Fibroblast of mammary gland (primary cell): ENCODE results near the gene REV3L.

Experiments
- DNase-seq: peaks from one replicate; pipeline ENCODE4 v3.0.0-alpha.2; 2010; ENCODE audit warnings: low read depth
- H3K4me3 ChIP-seq: 2 replicates; pipeline ENCODE4 v1.5.1; 2011; ENCODE audit warnings: low read depth, mild to moderate bottlenecking, low read length, moderate library complexity; ENCODE audit not compliant: control insufficient read depth
- TF ChIP-seq, protein P1 (sequence below): conservative IDR thresholded peaks from 2 replicates; pipeline ENCODE4 v1.5.1; 2011; ENCODE audit warnings: low read depth, low read length, inconsistent platforms; ENCODE audit not compliant: control insufficient read depth, insufficient read depth

REV3L gene

DNA sequence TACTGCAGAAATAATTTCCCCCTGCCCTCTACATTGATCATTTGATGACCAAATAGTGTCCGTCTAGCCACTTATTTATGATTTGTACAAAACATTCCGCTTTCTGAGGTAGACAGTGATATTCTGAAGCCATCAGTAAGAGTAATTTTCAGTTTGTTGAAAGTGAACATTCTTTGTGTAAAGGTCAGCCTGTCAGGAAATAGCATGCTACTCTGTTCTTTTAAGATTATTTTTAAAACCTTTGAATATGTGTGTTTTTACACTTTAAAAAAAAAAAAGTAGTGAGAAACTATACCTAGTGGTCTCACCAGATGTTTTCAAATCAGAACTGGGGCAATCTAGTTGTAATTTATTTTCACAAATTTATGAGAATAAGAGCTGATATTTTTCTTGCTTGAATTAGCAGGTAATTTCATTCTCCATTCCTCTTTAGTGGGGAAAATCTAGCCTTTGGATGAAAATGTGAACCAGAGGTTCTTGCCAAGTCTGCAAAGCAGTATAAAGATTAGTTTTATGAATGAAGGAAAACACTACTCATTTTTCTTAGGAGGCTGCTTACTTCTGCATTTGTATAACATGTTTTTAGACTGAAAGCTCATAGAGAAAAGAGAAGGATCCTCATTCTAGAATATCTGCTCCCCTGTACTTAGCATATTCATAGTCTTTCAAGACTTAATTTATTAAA is 12.1 kb upstream of the REV3L start:
- H3K4me3 ChIP-seq: no peak overlapping the region
- DNase-seq: no peak
- TF ChIP-seq, protein P1, sequence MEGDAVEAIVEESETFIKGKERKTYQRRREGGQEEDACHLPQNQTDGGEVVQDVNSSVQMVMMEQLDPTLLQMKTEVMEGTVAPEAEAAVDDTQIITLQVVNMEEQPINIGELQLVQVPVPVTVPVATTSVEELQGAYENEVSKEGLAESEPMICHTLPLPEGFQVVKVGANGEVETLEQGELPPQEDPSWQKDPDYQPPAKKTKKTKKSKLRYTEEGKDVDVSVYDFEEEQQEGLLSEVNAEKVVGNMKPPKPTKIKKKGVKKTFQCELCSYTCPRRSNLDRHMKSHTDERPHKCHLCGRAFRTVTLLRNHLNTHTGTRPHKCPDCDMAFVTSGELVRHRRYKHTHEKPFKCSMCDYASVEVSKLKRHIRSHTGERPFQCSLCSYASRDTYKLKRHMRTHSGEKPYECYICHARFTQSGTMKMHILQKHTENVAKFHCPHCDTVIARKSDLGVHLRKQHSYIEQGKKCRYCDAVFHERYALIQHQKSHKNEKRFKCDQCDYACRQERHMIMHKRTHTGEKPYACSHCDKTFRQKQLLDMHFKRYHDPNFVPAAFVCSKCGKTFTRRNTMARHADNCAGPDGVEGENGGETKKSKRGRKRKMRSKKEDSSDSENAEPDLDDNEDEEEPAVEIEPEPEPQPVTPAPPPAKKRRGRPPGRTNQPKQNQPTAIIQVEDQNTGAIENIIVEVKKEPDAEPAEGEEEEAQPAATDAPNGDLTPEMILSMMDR: no peak

DNA sequence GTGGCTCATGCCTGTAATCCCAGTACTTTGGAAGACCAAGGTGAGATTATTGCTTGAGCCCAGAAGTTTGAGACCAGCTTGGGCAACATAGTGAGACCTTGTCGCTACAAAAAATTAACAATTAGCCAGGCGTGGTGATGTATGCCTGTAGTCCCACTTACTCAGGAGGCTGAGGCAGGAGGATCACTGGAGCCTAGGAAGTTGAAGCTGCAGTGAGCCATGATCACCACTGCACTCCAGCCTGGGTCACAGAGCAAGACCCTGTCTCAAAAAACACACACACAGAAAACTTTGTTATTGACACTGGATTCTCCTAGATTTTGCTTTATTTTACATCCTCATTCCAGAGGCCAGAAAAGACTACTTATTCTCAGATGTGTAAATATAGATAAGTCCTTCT is 9.5 kb upstream of the REV3L start:
- no peak overlapping the region for H3K4me3 ChIP-seq
- TF ChIP-seq, protein P1: no peak
- no peak for DNase-seq

DNA sequence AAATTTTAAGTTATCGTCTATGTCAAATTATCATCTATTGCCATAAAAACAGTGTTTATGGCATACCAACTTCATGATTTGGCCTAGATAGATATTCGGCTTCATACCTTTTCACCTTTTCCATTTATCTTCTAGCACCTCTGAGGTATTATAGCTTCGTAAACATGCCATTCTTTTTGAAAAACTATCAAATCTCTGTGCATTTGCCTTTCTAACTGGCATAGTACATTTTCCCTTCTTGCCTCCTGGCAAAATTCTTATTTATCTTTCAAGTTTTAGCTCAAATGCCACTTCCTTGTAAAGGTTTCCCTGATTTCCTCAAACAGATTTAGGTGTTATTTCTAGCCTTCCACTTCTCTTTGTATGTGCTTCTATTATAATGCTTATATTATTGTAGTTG is 7.0 kb upstream of the REV3L start:
- TF ChIP-seq, protein P1: no peak
- H3K4me3 ChIP-seq: no peak overlapping the region
- no peak for DNase-seq

DNA sequence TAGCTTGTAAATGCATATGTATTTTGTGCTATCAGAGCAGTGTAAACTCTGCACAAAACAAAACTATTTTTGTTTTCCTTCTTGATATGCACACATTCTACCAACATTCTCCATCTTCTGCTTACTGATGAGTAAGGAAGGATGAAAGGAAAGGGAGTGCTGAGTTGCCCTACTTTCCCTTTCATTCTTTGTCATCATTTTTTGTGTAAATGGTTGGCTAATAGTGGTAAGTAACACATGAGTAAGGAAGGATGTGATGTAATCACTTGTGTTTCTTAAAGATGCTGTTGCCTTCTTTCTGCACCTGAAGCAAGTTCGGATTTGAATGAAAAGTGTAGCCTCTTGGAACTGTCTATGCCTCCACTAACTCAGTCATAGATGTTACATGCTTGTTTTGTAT is 4.6 kb upstream of the REV3L start:
- no peak overlapping the region for H3K4me3 ChIP-seq
- peak; percentile 86 for DNase-seq
- TF ChIP-seq, protein P1: no peak

DNA sequence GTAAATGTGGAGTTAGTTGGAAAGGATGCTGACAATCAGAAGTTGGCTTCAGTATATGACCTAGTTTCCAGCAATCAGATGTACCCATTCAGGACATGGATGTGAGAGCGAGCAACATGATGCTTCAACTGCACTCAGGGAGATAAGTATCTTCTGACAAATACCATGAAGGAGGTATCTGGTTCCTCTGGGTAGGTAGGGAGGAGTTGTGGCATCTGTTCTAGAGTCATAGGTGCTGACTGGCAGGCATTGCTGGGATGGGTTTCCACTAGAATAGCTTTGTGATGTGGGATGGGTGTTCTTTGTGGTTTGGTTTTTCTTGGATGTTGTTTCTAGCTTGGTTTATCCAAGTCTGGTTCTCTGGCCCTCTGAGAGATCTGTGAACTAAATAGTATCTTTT is 3.9 kb upstream of the REV3L start:
- TF ChIP-seq, protein P1: no peak
- no peak overlapping the region for H3K4me3 ChIP-seq
- DNase-seq: no peak

DNA sequence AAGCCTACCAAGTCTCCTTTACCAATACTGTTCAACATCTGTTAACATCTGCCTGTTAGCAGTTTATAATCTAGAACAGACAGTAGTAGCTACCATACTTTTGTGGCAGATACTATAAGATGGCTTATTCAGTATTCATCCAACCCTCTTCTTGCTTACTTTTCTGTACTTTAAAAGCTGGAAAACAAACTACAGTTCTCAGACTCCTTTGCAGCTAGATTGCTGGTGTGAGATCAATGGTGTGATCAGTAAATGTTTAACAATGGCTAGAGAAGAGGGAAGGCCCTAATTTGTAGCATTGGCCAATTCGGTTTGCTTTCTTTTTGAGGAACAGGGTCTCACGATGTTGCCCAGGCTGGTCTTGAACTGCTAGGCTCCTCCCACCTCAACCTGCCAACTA is 3.5 kb upstream of the REV3L start:
- TF ChIP-seq, protein P1: no peak
- DNase-seq: no peak
- H3K4me3 ChIP-seq: no peak overlapping the region

DNA sequence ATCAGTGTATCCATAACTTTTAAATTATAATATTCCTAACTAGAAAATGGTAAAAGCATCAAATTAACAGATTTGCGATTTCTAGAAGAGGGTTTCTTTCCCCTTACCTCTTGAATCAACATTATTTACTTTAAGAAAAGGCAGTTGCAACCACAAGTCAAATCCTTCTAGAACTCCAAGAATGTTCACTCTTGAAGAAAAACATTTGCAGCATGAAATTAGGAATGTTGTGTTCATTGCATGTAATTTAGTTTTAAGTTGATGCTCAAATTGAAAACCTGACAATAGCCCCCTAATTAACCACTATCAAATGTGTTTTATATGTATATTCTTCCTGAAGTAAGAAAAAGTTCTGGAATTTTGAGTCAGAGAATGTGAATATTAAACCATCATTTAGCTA is 2.3 kb upstream of the REV3L start:
- no peak overlapping the region for H3K4me3 ChIP-seq
- TF ChIP-seq, protein P1: no peak
- DNase-seq: no peak
